ENCODE results near the gene PAGR1. TPM values are rescaled to one million over a fixed set of nuclear protein-coding genes. Genes with fewer than 3 reads are reported as not detected.
A peak's percentile ranks its signal among the peaks of the same experiment; 100 is the strongest.

Gene PAGR1
- total and polyA plus RNA-seq, 2 of the 4 experiments (the other 2 are of a cell fraction) = 10.6 to 22.1 TPM

- POLR2A ChIA-PET (ENCODE audit: unreplicated experiment) = no interaction called here
Observed at GRCh38 chr16:29809031-29809747, 6.8 kb upstream of the PAGR1 start.

More at GRCh38 chr16:29809031-29809747, 6.8 kb upstream of the PAGR1 start:
- Histone ChIP-seq H3K4me3 (ENCODE audit: insufficient read depth, low read depth, low read length) (no peak overlapping the region), H4K20me1 (ENCODE audit: insufficient read depth, low read length) (peaks cover 30% of the 10 kb centered on the region), H2AFZ (replicated peaks; ENCODE audit: low read length, poor library complexity) (no peak overlapping the region), H3K9me1 (ENCODE audit: insufficient read depth, low read length) (peaks cover 8% of the 10 kb centered on the region; the same call in 1 of the 2 replicates), H3K36me3 (ENCODE audit: control insufficient read depth, insufficient read depth, low read length) (peaks cover 12% of the 10 kb centered on the region), H2BK20ac (ENCODE audit: low read depth, low read length) (no peak overlapping the region), H2AK5ac (ENCODE audit: low read depth, low read length) (peak overlapping the region; percentile 61; the same call in 1 of the 2 replicates), H3K27me3 (ENCODE audit: control insufficient read depth, insufficient read depth, low read length) (no peaks in the 10 kb centered on the region), H4K8ac (ENCODE audit: low read depth in 2 of 2, low read length in 2 of 2) (no peak overlapping the region; a peak in 2 of 4 replicates), H3K4me2 (ENCODE audit: low read depth, low read length) (peak overlapping the region; percentile 96; the same call in 1 of the 2 replicates), H2BK5ac (ENCODE audit: low read depth, low read length, poor library complexity, severe bottlenecking) (peak overlapping the region; percentile 82), H3K56ac (ENCODE audit: extremely low read depth, insufficient read depth, low read length) (no peak overlapping the region), H4K91ac (ENCODE audit: insufficient read depth, low read depth, low read length) (no peak overlapping the region), H3K18ac (ENCODE audit: low read depth, low read length) (no peak overlapping the region), H4K5ac (ENCODE audit: low read depth, low read length) (no peak overlapping the region), H2BK15ac (ENCODE audit: low read depth, low read length) (no peak overlapping the region), H3K4me1 (ENCODE audit: control insufficient read depth, insufficient read depth, low read length) (peaks cover 23% of the 10 kb centered on the region), H2BK120ac (ENCODE audit: low read depth, low read length) (no peak overlapping the region), H3K27ac (ENCODE audit: insufficient read depth, low read length) (0 out of 2 replicates have a peak overlapping the region, but pooled peaks have one; percentile 0), H3K9ac (ENCODE audit: low read depth, low read length) (peak overlapping the region; percentile 85; the same call in 1 of the 2 replicates), H3K14ac (replicated peaks; ENCODE audit: low read depth, low read length) (0 out of 2 replicates have a peak overlapping the region, but pooled peaks have one; percentile 39), H3K4ac (ENCODE audit: low read depth, low read length) (peak overlapping the region; percentile 39), H3K9me3 (ENCODE audit: control insufficient read depth, insufficient read depth, low read length) (no peaks in the 10 kb centered on the region), H3K79me1 (ENCODE audit: low read depth in 1 of 2, low read length in 2 of 2) (peaks cover 8 to 43% of the 10 kb centered on the region in 2 experiments; a peak in 3 of 4 replicates), H2AK9ac (replicated peaks; ENCODE audit: low read depth, low read length, poor library complexity) (no peak overlapping the region), H3K23ac (ENCODE audit: low read depth, low read length) (peak overlapping the region; percentile 48; the same call in 1 of the 2 replicates)
- DNase-seq = no peak
- TF ChIP-seq, protein P1, sequence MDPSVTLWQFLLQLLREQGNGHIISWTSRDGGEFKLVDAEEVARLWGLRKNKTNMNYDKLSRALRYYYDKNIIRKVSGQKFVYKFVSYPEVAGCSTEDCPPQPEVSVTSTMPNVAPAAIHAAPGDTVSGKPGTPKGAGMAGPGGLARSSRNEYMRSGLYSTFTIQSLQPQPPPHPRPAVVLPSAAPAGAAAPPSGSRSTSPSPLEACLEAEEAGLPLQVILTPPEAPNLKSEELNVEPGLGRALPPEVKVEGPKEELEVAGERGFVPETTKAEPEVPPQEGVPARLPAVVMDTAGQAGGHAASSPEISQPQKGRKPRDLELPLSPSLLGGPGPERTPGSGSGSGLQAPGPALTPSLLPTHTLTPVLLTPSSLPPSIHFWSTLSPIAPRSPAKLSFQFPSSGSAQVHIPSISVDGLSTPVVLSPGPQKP (IDR thresholded peaks at IDR 0.05; ENCODE audit: borderline replicate concordance, low read depth, low read length) = no peak
- TF ChIP-seq RFX5 (IDR thresholded peaks at IDR 0.05; ENCODE audit: low read depth, low read length) (no peak), MAFK (IDR thresholded peaks at IDR 0.05; ENCODE audit: low read depth, low read length) (no peak), RAD21 (IDR thresholded peaks at IDR 0.05; ENCODE audit: low read length) (no peak), CHD1 (IDR thresholded peaks at IDR 0.05; ENCODE audit: low read depth, low read length) (no peak), BHLHE40 (IDR thresholded peaks at IDR 0.05; ENCODE audit: low read depth, low read length) (no peak), POLR2A (IDR thresholded peaks at IDR 0.05; ENCODE audit: low read depth, low read length) (no peak), MAZ (IDR thresholded peaks at IDR 0.05; ENCODE audit: borderline replicate concordance, low read depth, low read length) (no peak), SMC3 (IDR thresholded peaks at IDR 0.05; ENCODE audit: low read depth, low read length) (no peak), MXI1 (IDR thresholded peaks at IDR 0.05; ENCODE audit: borderline replicate concordance, low read depth, low read length) (no peak)
- dilution Hi-C loops (cut with HindIII; ENCODE audit: low sequenced_read_pairs, unreplicated experiment) (no loop called here), intact Hi-C loops (cut with micrococcal nuclease) (no loop called here), in situ Hi-C loops (cut with MboI; ENCODE audit: low sequenced_read_pairs) (no loop called here)
- ATAC-seq (ENCODE audit: low read depth) = no peak
- CTCF ChIA-PET = interaction anchor here (2.4 kb wide), 1 partner anchor 39 kb away, joined by 10 read pairs; no protein-coding TSS in a partner anchor
- no TSS peak for BruUV-seq (replicated peaks)
- 84% methylated on average over 17 of the region's 31 CpGs; no CpG with 5 or more reads in 1 of the 2 experiments for WGBS, 2 experiments (ENCODE audit: extremely low coverage in 2 of 2, insufficient read length in 1 of 2)
